Heart right ventricle (tissue), 16 donors: ENCODE results near the gene CDK5RAP2. TPM values are rescaled to one million over a fixed set of nuclear protein-coding genes. Genes with fewer than 3 reads are reported as not detected.

Experiments
- ATAC-seq, 8 donors: fragments of 200-7000 bp; cut with Tn5 transposase; one replicate each; pipeline ENCODE4 v1.9.1; 2020; ENCODE audit warnings: mild to moderate bottlenecking in 8 of 8, moderate library complexity in 8 of 8, moderate number of reproducible peaks in 1 of 8
- DNase-seq, 2 donors: peaks; one replicate each; pipeline ENCODE4 v3.0.0-alpha.2; 2020
- H3K27ac ChIP-seq, 10 donors: fragments of 200-600 bp; sonication (generic) in 2 of 10; one replicate each; pipeline versions ENCODE4 v1.5.0 to v1.8.0; 2020 to 2022; ENCODE audit warnings: mild to moderate bottlenecking in 3 of 10
- H3K27me3 ChIP-seq, 7 donors: fragments of 200-600 bp; one replicate each; pipeline ENCODE4 v1.8.0; 2021 to 2022; ENCODE audit warnings: mild to moderate bottlenecking in 2 of 7
- H3K36me3 ChIP-seq, 9 donors: fragments of 200-600 bp; sonication (generic) in 1 of 9; one replicate each; pipeline versions ENCODE4 v1.5.0 to v1.8.0; 2020 to 2022; ENCODE audit warnings: mild to moderate bottlenecking in 2 of 9
- H3K4me1 ChIP-seq, 9 donors: fragments of 200-600 bp; sonication (generic) in 1 of 9; one replicate each; pipeline versions ENCODE4 v1.5.0 to v1.8.0; 2020 to 2022; ENCODE audit warnings: mild to moderate bottlenecking in 4 of 9
- H3K4me3 ChIP-seq, 10 donors: fragments of 200-600 bp; sonication (generic) in 2 of 10; one replicate each; pipeline versions ENCODE4 v1.5.0 to v1.8.0; 2020 to 2022; ENCODE audit warnings: mild to moderate bottlenecking in 7 of 10, moderate library complexity in 2 of 10
- H3K9me3 ChIP-seq, 11 donors: fragments of 200-600 bp in 10 of 11; sonication (generic) in 2 of 11; one replicate each; pipeline versions ENCODE4 v1.5.0 to v1.8.0; 2013 to 2022; ENCODE audit warnings: mild to moderate bottlenecking in 2 of 11, control low read depth in 1 of 11, moderate library complexity in 1 of 11
- WGBS, 2 donors: extraction: QIAGEN DNeasy Blood & Tissue Kit; methylation state at CpG; one replicate each; pipeline ENCODE4 v1.1.7; 2013; ENCODE audit warnings: inconsistent platforms in 1 of 2; 5-methylcytosine and 5-hydroxymethylcytosine counted together
- intact Hi-C, 10 donors: fragments of 100-400 bp; cut with DNase I; formaldehyde crosslinking; loops; one replicate each; pipeline versions ENCODE4 v1.11.1 to v1.14.2; 2022
- polyA plus RNA-seq, 2 donors: library from polyadenylated mRNA; stranded (reverse); fragments of 200-250 nt; gene quantifications; one replicate each; pipeline ENCODE4 v1.2.3, GENCODE V29; 2013
- total RNA-seq, 10 donors: library from RNA; stranded (reverse); fragmentation: NEBNext Ultra II Directional in 3 of 10; extraction: Animal tissue kit (Norgen Biotek cat#: 25700) in 3 of 10; gene quantifications; one replicate each; pipeline versions ENCODE4 v1.2.1 to v1.2.4, GENCODE V29; 2021 to 2023
- TF ChIP-seq, protein P1 (sequence below), 9 donors: fragments of 200-600 bp; sonication (generic) in 2 of 9; IDR thresholded peaks; one replicate each; pipeline versions ENCODE4 v1.5.0 to v1.8.0; 2021 to 2022; ENCODE audit warnings: antibody characterized with exemption in 9 of 9, mild to moderate bottlenecking in 5 of 9, moderate library complexity in 1 of 9
- donor health status: Arrhythmogenic right ventricular cardiomyopathy.
- donor health status: ischemic (EF 13 %, LVEDD 7.1; RV severe dilation, severe dysfunction).
- donor health status: healthy with polysubstance abuse.
- donor health status: DM: no; HTN: yes; CAD: no.
- donor health status: DM: no; HTN: no; CAD: no.
- donor health status: ischemic (EF 25% LVEDD 6.9; RV normal size, moderate dysfunction).
- donor health status: ischemic (EF 25% LVEDD 5.7; RV mildly dilated, moderate dysfunction).
- donor health status: healthy.
- donor health status: DM: yes; HTN: yes; CAD: no.
- donor health status: Ischemic cardiomyopathy.
- donor health status: ischemic (EF 35%, LVEDD 5.7; RV mildly dilated, moderate dysfunction).
- donor health status: nonischemic (EF 11% LVEDD 7.7; RV severe dilation, severe dysfunction).
- donor health status: DM: yes; HTN: yes; CAD: no.
- donor health status: PGD.
- donor health status: ischemic (EF 29% LVEDD 5.4; RV normal size, mild dysfunction).
- donor health status: nonischemic (EF 23%, LVEDD 6.1; RV moderate dilation, normal function).

Gene CDK5RAP2
- total and polyA plus RNA-seq, 12 donors = 21.6 to 80.1 (median 53.4) TPM

DNA sequence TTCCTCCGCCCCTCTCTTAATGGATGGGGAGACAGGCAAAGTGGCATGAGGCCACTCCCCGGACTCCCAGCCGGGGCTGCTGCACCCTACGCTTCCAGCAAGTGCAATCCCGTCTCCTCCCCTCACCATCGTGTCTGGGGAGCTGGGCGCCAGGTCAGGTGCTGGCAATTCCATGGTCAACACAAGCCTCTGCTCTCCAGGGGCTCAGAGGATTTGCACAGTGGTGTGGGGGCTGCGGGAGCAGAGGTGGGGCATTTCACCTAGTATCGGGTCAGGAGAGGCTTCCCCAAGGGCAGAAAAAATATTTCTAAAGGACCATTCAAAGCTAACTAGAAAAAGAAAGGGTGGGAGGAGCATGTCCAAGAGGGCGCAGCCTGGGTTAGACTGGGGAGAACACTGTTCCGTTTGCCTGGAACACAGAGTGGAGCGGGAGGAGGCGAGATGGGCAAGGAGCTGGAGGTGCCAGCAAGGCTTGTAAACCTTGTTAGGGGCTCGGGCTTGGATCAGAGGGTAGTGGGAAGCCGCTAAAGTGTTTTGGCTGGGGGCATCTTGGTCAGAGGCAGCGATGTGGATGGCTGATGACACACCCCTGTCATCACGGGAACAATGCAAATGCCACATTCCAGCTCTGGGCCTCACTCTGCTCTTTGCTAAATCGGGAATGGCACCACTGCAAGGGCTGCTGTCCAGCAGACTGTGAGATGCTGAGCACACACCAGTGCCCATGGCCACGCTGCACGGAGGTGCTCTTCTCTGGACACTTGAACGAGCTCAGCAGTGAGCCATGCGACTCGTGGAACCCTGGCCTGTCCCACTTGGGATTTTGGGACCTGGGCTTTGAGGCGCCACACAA, 191.7 kb downstream of the CDK5RAP2 start:
- peaks cover 0 to 60% (median 18%) of the 10 kb centered on the region in 9 donors for H3K36me3 ChIP-seq
- no peak overlapping the region for H3K4me3 ChIP-seq
- DNase-seq (peak; percentile 45 to 49), ATAC-seq (peak; percentile 70 to 95 (median 86))
- no peaks in the 10 kb centered on the region for H3K27me3 ChIP-seq
- no peaks in the 10 kb centered on the region for H3K9me3 ChIP-seq
- WGBS, 2 donors = 63 to 72% methylated on average over 24 of the region's 24 CpGs
- TF ChIP-seq, protein P1, sequence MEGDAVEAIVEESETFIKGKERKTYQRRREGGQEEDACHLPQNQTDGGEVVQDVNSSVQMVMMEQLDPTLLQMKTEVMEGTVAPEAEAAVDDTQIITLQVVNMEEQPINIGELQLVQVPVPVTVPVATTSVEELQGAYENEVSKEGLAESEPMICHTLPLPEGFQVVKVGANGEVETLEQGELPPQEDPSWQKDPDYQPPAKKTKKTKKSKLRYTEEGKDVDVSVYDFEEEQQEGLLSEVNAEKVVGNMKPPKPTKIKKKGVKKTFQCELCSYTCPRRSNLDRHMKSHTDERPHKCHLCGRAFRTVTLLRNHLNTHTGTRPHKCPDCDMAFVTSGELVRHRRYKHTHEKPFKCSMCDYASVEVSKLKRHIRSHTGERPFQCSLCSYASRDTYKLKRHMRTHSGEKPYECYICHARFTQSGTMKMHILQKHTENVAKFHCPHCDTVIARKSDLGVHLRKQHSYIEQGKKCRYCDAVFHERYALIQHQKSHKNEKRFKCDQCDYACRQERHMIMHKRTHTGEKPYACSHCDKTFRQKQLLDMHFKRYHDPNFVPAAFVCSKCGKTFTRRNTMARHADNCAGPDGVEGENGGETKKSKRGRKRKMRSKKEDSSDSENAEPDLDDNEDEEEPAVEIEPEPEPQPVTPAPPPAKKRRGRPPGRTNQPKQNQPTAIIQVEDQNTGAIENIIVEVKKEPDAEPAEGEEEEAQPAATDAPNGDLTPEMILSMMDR (IDR thresholded peaks at IDR 0.05) = no peak
- peaks cover 0 to 29% (median 14%) of the 10 kb centered on the region in 9 donors for H3K4me1 ChIP-seq
- intact Hi-C loops = no loop called here
- peak overlapping the region in 5 of 10 donors; percentile 6 to 53 (median 36) for H3K27ac ChIP-seq

DNA sequence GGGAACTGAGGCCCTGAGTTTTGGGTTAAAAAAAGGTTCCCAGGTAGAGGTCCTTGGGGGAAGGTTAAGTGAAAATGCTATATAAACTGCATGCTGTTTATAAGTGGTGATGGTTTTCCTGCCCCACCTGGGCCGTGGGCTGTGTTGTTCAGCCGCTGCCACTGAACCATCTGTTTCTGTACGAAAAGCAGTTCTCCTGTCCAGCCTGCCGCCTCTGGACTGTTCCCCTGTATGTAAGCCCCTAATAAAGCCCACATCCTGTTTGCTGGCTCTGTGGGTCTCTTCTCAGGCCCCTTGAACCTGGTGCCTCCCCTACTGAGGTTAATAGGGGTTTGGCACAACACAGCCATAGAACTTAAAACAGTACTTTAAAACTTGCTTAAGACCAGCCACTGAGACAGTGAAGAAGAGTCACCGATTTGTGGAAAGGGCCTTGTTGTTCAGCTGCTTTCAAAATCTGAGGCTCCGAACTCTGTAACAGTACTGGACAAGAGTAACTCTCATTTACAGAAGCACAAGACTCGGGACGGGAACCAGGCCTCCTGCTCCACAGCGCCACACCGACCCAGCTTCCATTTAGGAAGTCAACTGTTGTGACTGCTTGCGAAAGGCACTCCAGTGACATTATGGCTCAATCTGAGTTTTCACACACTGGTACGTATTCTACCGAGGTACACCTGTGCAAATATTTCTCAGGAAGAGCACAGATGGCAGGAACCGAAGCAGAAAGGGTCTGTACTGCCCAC, 192.5 kb downstream of the CDK5RAP2 start:
- Histone ChIP-seq H3K4me3 (no peak overlapping the region), H3K4me1 (peaks cover 0 to 29% (median 14%) of the 10 kb centered on the region in 9 donors), H3K9me3 (no peaks in the 10 kb centered on the region), H3K36me3 (peaks cover 0 to 52% (median 10%) of the 10 kb centered on the region in 9 donors), H3K27me3 (no peaks in the 10 kb centered on the region), H3K27ac (peak overlapping the region in 4 of 10 donors; percentile 14 to 53 (median 40))
- ATAC-seq (peak in 1 of 8 donors; percentile 11), DNase-seq (no peak)
- TF ChIP-seq, protein P1 (IDR thresholded peaks at IDR 0.05) = no peak
- intact Hi-C loops = no loop called here
- WGBS, 2 donors = 87 to 90% methylated on average over 14 of the region's 14 CpGs

DNA sequence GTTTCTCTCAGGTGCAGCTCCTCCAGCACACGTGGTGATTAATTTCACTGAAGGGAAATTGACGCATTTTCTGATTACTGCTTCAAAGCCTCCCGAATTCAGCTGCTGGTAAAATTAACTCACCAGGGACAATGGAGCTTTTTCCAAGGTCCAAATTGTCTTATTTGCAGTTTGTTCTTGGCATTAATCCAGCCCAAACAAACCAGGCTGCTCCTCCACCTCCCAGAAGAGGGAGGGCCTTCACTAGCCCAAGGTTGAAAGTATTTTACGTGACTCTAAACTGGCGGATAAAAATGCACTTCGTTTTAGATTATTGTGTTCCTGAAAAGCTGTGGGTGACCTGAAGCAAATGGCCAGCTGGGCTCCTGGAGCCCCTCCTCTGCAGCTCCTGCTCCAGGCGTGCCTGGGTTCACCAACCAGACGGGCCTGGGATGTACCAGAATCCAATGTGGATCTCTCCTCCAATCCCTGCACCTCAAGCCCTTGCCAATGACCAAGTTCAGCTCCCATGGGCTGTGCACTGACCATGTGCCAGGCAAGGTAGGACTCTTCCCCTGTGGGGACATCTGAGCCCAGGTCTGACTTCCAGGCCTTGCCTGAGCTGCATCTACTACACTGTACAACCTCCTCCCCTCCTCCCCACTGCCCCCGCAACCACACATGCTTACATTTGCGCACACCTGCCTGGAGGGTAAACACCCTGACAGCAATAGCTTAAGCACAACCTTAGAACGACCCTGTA, 193.4 kb downstream of the CDK5RAP2 start:
- no peaks in the 10 kb centered on the region for H3K27me3 ChIP-seq
- WGBS, 2 donors = 55 to 64% methylated on average over 11 of the region's 11 CpGs
- no peak overlapping the region for H3K4me3 ChIP-seq
- TF ChIP-seq, protein P1 (IDR thresholded peaks at IDR 0.05) = no peak
- H3K27ac ChIP-seq = no peak overlapping the region
- intact Hi-C loops = no loop called here
- peak in 1 of 8 donors; percentile 8 for ATAC-seq
- H3K9me3 ChIP-seq = no peaks in the 10 kb centered on the region
- no peak for DNase-seq
- peaks cover 0 to 43% (median 1%) of the 10 kb centered on the region in 9 donors for H3K36me3 ChIP-seq
- H3K4me1 ChIP-seq = peaks cover 0 to 29% (median 14%) of the 10 kb centered on the region in 9 donors
